HEK293 (cell line): ENCODE data around the gene MAEA.

Experiments
- CTCF ChIA-PET: fragments of 350-600 bp; formaldehyde crosslinking; extraction: SDS; loops from one replicate; lab custom pipeline; 2021; ENCODE audit warnings: antibody characterized with exemption; lab: Yijun Ruan, JAX
- POLR2A ChIA-PET: fragments of 300-600 bp; formaldehyde crosslinking; extraction: SDS; loops from one replicate; lab custom pipeline; 2020; ENCODE audit warnings: antibody characterized with exemption, inconsistent platforms; lab: Yijun Ruan, JAX
- H3K27ac ChIP-seq: fragments of 200-500 bp; sonication (Bioruptor generic); 2 replicates; pipeline ENCODE4 v1.5.1; 2014; ENCODE audit warnings: low read depth, low read length, control low read depth, inconsistent platforms; ENCODE audit errors: extremely low read depth
- H3K36me3 ChIP-seq, 2 experiments: fragments of 200-500 bp in 1 of 2; sonication (Bioruptor generic) in 1 of 2; 1 replicate in 1 of 2; 2 replicates in 1 of 2; pipeline ENCODE4 v1.5.1; 2014 to 2017; ENCODE audit warnings: inconsistent platforms in 2 of 2, low read length in 2 of 2; ENCODE audit not compliant: control insufficient read depth in 2 of 2, insufficient read depth in 1 of 2
- H3K4me1 ChIP-seq: fragments of 200-500 bp; sonication (Bioruptor generic); 2 replicates; pipeline ENCODE4 v1.5.1; 2014; ENCODE audit warnings: mild to moderate bottlenecking, low read length, inconsistent platforms; ENCODE audit not compliant: control insufficient read depth, insufficient read depth
- H3K4me3 ChIP-seq: 2 replicates; pipeline ENCODE4 v1.5.1; 2011; ENCODE audit warnings: low read depth, mild to moderate bottlenecking, control low read depth, low read length, moderate library complexity
- H3K9me3 ChIP-seq: fragments of 200-500 bp; sonication (Bioruptor generic); 2 replicates; pipeline ENCODE4 v1.5.1; 2014; ENCODE audit warnings: low read depth, low read length, inconsistent platforms; ENCODE audit not compliant: control insufficient read depth, insufficient read depth
- FEZF1 ChIP-seq: fragments of 450-650 bp; formaldehyde crosslinking; IDR thresholded peaks from 2 replicates; pipeline ENCODE4 v1.5.1; 2016; ENCODE audit warnings: missing biosample characterization, missing genetic modification characterization
- GLI4 ChIP-seq: fragments of 450-650 bp; formaldehyde crosslinking; IDR thresholded peaks from 2 replicates; pipeline ENCODE4 v1.5.1; 2016; ENCODE audit warnings: missing biosample characterization, missing genetic modification characterization
- HOXC10 ChIP-seq: sonication (generic); formaldehyde crosslinking; IDR thresholded peaks from 2 replicates; pipeline ENCODE4 v1.8.1; 2023; ENCODE audit warnings: mild to moderate bottlenecking, missing genetic modification reagents
- SETDB1 ChIP-seq: IDR thresholded peaks from one replicate; pipeline ENCODE4 v1.6.1; 2017; ENCODE audit warnings: mild to moderate bottlenecking, low read length, moderate library complexity, mixed read lengths; ENCODE audit not compliant: insufficient read length
- ZNF174 ChIP-seq: fragments of 450-650 bp; formaldehyde crosslinking; IDR thresholded peaks from 2 replicates; pipeline ENCODE4 v1.5.0; 2017; ENCODE audit warnings: missing biosample characterization, mild to moderate bottlenecking, missing genetic modification characterization
- ZNF391 ChIP-seq: fragments of 450-650 bp; formaldehyde crosslinking; IDR thresholded peaks from 2 replicates; pipeline ENCODE4 v1.5.1; 2016; ENCODE audit warnings: low read depth, missing biosample characterization, missing genetic modification characterization, borderline replicate concordance
- ZNF423 ChIP-seq: fragments of 450-650 bp; formaldehyde crosslinking; IDR thresholded peaks from 2 replicates; pipeline ENCODE4 v1.5.1; 2016; ENCODE audit warnings: missing biosample characterization, missing genetic modification characterization
- ZNF426 ChIP-seq: fragments of 450-650 bp; formaldehyde crosslinking; IDR thresholded peaks from 2 replicates; pipeline ENCODE4 v1.5.1; 2017; ENCODE audit warnings: missing biosample characterization, missing genetic modification characterization, mild to moderate bottlenecking, inconsistent platforms, moderate library complexity
- ZNF501 ChIP-seq: fragments of 450-650 bp; formaldehyde crosslinking; IDR thresholded peaks from 2 replicates; pipeline ENCODE4 v1.5.1; 2016; ENCODE audit warnings: missing biosample characterization, missing genetic modification characterization
- ZNF610 ChIP-seq: fragments of 450-650 bp; formaldehyde crosslinking; IDR thresholded peaks from 2 replicates; pipeline ENCODE4 v1.5.1; 2016; ENCODE audit warnings: missing biosample characterization, missing genetic modification characterization, borderline replicate concordance
- TF ChIP-seq, protein P1 (sequence below): fragments of 450-650 bp; formaldehyde crosslinking; IDR thresholded peaks from 2 replicates; pipeline ENCODE4 v1.5.1; 2016; ENCODE audit warnings: missing biosample characterization, missing genetic modification characterization
- TF ChIP-seq, protein P2 (sequence below): fragments of 450-650 bp; formaldehyde crosslinking; IDR thresholded peaks from 2 replicates; pipeline ENCODE4 v1.5.1; 2016; ENCODE audit warnings: missing biosample characterization, missing genetic modification characterization
- TF ChIP-seq, protein P3 (sequence below): fragments of 450-650 bp; formaldehyde crosslinking; conservative IDR thresholded peaks from 2 replicates; pipeline ENCODE4 v1.5.1; 2016; ENCODE audit warnings: low read depth, missing biosample characterization, missing genetic modification characterization
- TF ChIP-seq, protein P4 (sequence below): fragments of 450-650 bp; formaldehyde crosslinking; IDR thresholded peaks from 2 replicates; pipeline ENCODE4 v1.5.1; 2016; ENCODE audit warnings: missing biosample characterization, missing genetic modification characterization
- TF ChIP-seq, protein P5 (sequence below): fragments of 450-650 bp; formaldehyde crosslinking; IDR thresholded peaks from 2 replicates; pipeline ENCODE4 v1.5.0; 2017; ENCODE audit warnings: missing biosample characterization, missing genetic modification characterization, borderline replicate concordance

MAEA gene

DNA sequence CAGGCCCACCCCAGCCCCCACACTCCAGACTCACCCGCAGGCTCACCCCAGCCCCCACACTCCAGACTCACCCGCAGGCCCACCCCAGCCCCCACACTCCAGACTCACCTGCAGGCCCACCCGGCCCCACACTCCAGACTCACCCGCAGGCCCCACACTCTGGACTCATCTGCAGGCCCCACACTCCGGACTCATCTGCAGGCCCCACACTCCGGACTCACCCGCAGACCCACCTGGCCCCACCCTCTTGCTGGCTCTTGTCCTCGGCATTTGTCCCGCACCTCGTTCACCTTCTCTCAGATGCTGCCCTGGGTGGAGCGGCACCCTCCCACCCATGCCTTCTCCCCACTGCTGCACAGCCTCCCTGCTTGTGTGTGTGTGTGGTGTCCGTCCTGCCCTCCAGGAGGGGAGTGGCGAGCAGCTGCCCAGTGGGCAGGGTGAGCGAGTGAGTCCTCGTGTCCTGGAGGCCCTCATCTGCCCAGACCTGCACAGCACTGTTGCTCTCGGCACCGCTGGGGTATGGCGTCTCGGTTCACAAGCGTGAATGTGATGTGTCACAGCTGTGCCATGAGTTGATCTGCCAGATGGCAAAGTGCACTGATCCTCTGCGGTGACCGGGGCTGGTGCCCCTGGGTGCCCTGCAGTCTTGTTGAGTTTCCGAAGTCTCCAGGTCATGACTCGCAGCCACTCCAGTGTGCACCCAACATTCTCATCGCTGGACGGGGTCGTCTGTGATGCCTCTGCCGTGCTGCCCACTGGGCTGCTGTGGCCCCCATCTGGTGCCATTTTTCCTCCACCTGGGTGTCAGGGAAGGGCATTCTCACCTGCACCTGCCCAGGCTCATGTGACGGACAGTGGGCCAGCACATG, 27.7 kb downstream of the MAEA start:
- no peak overlapping the region for H3K4me3 ChIP-seq
- ChIA-PET CTCF (interaction anchor here (0.6 kb wide), 1 partner anchor 153 kb away, joined by 4 read pairs; no protein-coding TSS in a partner anchor), POLR2A (no interaction called here)
- H3K27ac ChIP-seq: no peak overlapping the region
- TF ChIP-seq, protein P1, sequence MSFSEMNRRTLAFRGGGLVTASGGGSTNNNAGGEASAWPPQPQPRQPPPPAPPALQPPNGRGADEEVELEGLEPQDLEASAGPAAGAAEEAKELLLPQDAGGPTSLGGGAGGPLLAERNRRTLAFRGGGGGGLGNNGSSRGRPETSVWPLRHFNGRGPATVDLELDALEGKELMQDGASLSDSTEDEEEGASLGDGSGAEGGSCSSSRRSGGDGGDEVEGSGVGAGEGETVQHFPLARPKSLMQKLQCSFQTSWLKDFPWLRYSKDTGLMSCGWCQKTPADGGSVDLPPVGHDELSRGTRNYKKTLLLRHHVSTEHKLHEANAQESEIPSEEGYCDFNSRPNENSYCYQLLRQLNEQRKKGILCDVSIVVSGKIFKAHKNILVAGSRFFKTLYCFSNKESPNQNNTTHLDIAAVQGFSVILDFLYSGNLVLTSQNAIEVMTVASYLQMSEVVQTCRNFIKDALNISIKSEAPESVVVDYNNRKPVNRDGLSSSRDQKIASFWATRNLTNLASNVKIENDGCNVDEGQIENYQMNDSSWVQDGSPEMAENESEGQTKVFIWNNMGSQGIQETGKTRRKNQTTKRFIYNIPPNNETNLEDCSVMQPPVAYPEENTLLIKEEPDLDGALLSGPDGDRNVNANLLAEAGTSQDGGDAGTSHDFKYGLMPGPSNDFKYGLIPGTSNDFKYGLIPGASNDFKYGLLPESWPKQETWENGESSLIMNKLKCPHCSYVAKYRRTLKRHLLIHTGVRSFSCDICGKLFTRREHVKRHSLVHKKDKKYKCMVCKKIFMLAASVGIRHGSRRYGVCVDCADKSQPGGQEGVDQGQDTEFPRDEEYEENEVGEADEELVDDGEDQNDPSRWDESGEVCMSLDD (tag by site-specific recombination): no peak
- no peak for TF ChIP-seq GLI4 (tag by site-specific recombination)
- TF ChIP-seq, protein P2, sequence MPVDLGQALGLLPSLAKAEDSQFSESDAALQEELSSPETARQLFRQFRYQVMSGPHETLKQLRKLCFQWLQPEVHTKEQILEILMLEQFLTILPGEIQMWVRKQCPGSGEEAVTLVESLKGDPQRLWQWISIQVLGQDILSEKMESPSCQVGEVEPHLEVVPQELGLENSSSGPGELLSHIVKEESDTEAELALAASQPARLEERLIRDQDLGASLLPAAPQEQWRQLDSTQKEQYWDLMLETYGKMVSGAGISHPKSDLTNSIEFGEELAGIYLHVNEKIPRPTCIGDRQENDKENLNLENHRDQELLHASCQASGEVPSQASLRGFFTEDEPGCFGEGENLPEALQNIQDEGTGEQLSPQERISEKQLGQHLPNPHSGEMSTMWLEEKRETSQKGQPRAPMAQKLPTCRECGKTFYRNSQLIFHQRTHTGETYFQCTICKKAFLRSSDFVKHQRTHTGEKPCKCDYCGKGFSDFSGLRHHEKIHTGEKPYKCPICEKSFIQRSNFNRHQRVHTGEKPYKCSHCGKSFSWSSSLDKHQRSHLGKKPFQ (tag by site-specific recombination): no peak
- TF ChIP-seq, protein P3, sequence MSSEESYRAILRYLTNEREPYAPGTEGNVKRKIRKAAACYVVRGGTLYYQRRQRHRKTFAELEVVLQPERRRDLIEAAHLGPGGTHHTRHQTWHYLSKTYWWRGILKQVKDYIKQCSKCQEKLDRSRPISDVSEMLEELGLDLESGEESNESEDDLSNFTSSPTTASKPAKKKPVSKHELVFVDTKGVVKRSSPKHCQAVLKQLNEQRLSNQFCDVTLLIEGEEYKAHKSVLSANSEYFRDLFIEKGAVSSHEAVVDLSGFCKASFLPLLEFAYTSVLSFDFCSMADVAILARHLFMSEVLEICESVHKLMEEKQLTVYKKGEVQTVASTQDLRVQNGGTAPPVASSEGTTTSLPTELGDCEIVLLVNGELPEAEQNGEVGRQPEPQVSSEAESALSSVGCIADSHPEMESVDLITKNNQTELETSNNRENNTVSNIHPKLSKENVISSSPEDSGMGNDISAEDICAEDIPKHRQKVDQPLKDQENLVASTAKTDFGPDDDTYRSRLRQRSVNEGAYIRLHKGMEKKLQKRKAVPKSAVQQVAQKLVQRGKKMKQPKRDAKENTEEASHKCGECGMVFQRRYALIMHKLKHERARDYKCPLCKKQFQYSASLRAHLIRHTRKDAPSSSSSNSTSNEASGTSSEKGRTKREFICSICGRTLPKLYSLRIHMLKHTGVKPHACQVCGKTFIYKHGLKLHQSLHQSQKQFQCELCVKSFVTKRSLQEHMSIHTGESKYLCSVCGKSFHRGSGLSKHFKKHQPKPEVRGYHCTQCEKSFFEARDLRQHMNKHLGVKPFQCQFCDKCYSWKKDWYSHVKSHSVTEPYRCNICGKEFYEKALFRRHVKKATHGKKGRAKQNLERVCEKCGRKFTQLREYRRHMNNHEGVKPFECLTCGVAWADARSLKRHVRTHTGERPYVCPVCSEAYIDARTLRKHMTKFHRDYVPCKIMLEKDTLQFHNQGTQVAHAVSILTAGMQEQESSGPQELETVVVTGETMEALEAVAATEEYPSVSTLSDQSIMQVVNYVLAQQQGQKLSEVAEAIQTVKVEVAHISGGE (tag by site-specific recombination): no peak
- TF ChIP-seq FEZF1 (tag by site-specific recombination): no peak
- TF ChIP-seq ZNF426: no peak
- no peak for TF ChIP-seq HOXC10 (CRISPR knock-in tag)
- TF ChIP-seq ZNF501: no peak
- TF ChIP-seq ZNF610 (tag by site-specific recombination): no peak
- TF ChIP-seq SETDB1: no peak
- TF ChIP-seq, protein P4, sequence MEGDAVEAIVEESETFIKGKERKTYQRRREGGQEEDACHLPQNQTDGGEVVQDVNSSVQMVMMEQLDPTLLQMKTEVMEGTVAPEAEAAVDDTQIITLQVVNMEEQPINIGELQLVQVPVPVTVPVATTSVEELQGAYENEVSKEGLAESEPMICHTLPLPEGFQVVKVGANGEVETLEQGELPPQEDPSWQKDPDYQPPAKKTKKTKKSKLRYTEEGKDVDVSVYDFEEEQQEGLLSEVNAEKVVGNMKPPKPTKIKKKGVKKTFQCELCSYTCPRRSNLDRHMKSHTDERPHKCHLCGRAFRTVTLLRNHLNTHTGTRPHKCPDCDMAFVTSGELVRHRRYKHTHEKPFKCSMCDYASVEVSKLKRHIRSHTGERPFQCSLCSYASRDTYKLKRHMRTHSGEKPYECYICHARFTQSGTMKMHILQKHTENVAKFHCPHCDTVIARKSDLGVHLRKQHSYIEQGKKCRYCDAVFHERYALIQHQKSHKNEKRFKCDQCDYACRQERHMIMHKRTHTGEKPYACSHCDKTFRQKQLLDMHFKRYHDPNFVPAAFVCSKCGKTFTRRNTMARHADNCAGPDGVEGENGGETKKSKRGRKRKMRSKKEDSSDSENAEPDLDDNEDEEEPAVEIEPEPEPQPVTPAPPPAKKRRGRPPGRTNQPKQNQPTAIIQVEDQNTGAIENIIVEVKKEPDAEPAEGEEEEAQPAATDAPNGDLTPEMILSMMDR: no peak
- TF ChIP-seq ZNF174 (tag by site-specific recombination): no peak
- no peak for TF ChIP-seq ZNF391 (tag by site-specific recombination)
- TF ChIP-seq ZNF423 (tag by site-specific recombination): no peak
- TF ChIP-seq, protein P5, sequence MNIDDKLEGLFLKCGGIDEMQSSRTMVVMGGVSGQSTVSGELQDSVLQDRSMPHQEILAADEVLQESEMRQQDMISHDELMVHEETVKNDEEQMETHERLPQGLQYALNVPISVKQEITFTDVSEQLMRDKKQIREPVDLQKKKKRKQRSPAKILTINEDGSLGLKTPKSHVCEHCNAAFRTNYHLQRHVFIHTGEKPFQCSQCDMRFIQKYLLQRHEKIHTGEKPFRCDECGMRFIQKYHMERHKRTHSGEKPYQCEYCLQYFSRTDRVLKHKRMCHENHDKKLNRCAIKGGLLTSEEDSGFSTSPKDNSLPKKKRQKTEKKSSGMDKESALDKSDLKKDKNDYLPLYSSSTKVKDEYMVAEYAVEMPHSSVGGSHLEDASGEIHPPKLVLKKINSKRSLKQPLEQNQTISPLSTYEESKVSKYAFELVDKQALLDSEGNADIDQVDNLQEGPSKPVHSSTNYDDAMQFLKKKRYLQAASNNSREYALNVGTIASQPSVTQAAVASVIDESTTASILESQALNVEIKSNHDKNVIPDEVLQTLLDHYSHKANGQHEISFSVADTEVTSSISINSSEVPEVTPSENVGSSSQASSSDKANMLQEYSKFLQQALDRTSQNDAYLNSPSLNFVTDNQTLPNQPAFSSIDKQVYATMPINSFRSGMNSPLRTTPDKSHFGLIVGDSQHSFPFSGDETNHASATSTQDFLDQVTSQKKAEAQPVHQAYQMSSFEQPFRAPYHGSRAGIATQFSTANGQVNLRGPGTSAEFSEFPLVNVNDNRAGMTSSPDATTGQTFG (tag by site-specific recombination): no peak
- H3K4me1 ChIP-seq: no peaks in the 10 kb centered on the region
- H3K9me3 ChIP-seq: no peaks in the 10 kb centered on the region
- peaks cover 5 to 70% of the 10 kb centered on the region in 2 experiments; a peak in 2 of 3 replicates for H3K36me3 ChIP-seq
